HepG2 (cell line): Measurements from ENCODE around the gene TRIM67.

Source experiments
- CTCF ChIP-seq: sonication (generic); formaldehyde crosslinking; IDR thresholded peaks from 2 replicates; pipeline ENCODE4 v1.5.0; 2020; ENCODE audit warnings: mild to moderate bottlenecking, missing genetic modification reagents, moderate library complexity
- EZH2 ChIP-seq: conservative IDR thresholded peaks from 2 replicates; pipeline ENCODE4 v1.6.1; 2012; ENCODE audit warnings: mild to moderate bottlenecking, low read depth, low read length, moderate library complexity
- FOSL2 ChIP-seq: sonication (generic); formaldehyde crosslinking; IDR thresholded peaks from 2 replicates; pipeline ENCODE4 v1.4.0; 2020; ENCODE audit warnings: missing genetic modification reagents
- NCOR1 ChIP-seq: fragments of 200-600 bp; sonication (generic); IDR thresholded peaks from 2 replicates; pipeline ENCODE4 v1.7.0; 2017; ENCODE audit warnings: antibody characterized with exemption, low read length, borderline replicate concordance
- RELA ChIP-seq: sonication (generic); formaldehyde crosslinking; IDR thresholded peaks from 2 replicates; pipeline ENCODE4 v1.4.0; 2020; ENCODE audit warnings: missing genetic modification reagents
- TAF1 ChIP-seq: sonication (generic); formaldehyde crosslinking; IDR thresholded peaks from 2 replicates; pipeline ENCODE4 v1.4.0; 2020; ENCODE audit warnings: missing genetic modification reagents
- ZFX ChIP-seq: sonication (generic); formaldehyde crosslinking; IDR thresholded peaks from 2 replicates; pipeline ENCODE4 v1.4.0; 2020; ENCODE audit warnings: mild to moderate bottlenecking, low read depth, missing genetic modification reagents, moderate library complexity
- ZNF136 ChIP-seq: sonication (generic); formaldehyde crosslinking; IDR thresholded peaks from 2 replicates; pipeline ENCODE4 v1.8.1; 2022; ENCODE audit warnings: low read depth, mild to moderate bottlenecking, moderate library complexity, missing genetic modification reagents
- ZNF790 ChIP-seq: sonication (generic); formaldehyde crosslinking; IDR thresholded peaks from 2 replicates; pipeline ENCODE4 v1.8.0; 2022; ENCODE audit warnings: missing genetic modification reagents, mild to moderate bottlenecking, borderline replicate concordance

GRCh38 chr1:231264642-231265041, 102.8 kb downstream of the TRIM67 start:
- no peak for TF ChIP-seq CTCF (CRISPR knock-in tag)
- no peak for TF ChIP-seq RELA
- no peak for TF ChIP-seq TAF1 (CRISPR knock-in tag)
- TF ChIP-seq ZNF790 (CRISPR knock-in tag): no peak
- TF ChIP-seq ZNF136 (CRISPR knock-in tag): no peak
- no peak for TF ChIP-seq ZFX (CRISPR knock-in tag)
- no peak for TF ChIP-seq NCOR1
- no peak for TF ChIP-seq FOSL2 (CRISPR knock-in tag)
- no peak for TF ChIP-seq EZH2
